GM19351 (cell line): ENCODE results near the gene AGXT2.

ENCODE experiments used
- ATAC-seq: cut with Tn5 transposase; IDR thresholded peaks from one replicate; pipeline ENCODE4 v1.9.1; 2021; ENCODE audit warnings: mild to moderate bottlenecking, moderate library complexity; ENCODE audit not compliant: unreplicated experiment

AGXT2 gene

GRCh38 chr5:35047785-35048404 lies at the start of gene AGXT2:
Gene AGXT2 (minus strand): TSS chr5:35047949. CDS start chr5:35047892, 57 bp downstream.
- no peak for ATAC-seq

GRCh38 chr5:35096932-35097331 lies 49.2 kb upstream of the AGXT2 start:
- ATAC-seq: no peak

- ATAC-seq: no peak
These were observed 48.5 kb upstream of the AGXT2 start for GRCh38 chr5:35096216-35096615.

GRCh38 chr5:35095366-35095765 lies 47.6 kb upstream of the AGXT2 start:
- no peak for ATAC-seq

- no peak for ATAC-seq
These were observed 47.2 kb upstream of the AGXT2 start for GRCh38 chr5:35094948-35095347.

GRCh38 chr5:35092703-35093102 lies 45.0 kb upstream of the AGXT2 start:
- ATAC-seq: no peak

GRCh38 chr5:35091704-35092103 lies 44.0 kb upstream of the AGXT2 start:
- no peak for ATAC-seq

- ATAC-seq: peak; percentile 71
These were observed 41.9 kb upstream of the AGXT2 start for GRCh38 chr5:35089334-35090314.

GRCh38 chr5:35087991-35088390 lies 40.2 kb upstream of the AGXT2 start:
- no peak for ATAC-seq

GRCh38 chr5:35083150-35083549 lies 35.4 kb upstream of the AGXT2 start:
- no peak for ATAC-seq

GRCh38 chr5:35082530-35082929 lies 34.8 kb upstream of the AGXT2 start:
- ATAC-seq: no peak

GRCh38 chr5:35081134-35081533 lies 33.4 kb upstream of the AGXT2 start:
- no peak for ATAC-seq

GRCh38 chr5:35073160-35073559 lies 25.4 kb upstream of the AGXT2 start:
- no peak for ATAC-seq

- no peak for ATAC-seq
These were observed 21.4 kb upstream of the AGXT2 start for GRCh38 chr5:35069188-35069587.

GRCh38 chr5:35067985-35068384 lies 20.2 kb upstream of the AGXT2 start:
- ATAC-seq: no peak

GRCh38 chr5:35066260-35066795 lies 18.6 kb upstream of the AGXT2 start:
- peak; percentile 77 for ATAC-seq

- ATAC-seq: no peak
These were observed 15.7 kb upstream of the AGXT2 start for GRCh38 chr5:35063414-35063813.

GRCh38 chr5:35061211-35061770 lies 13.5 kb upstream of the AGXT2 start:
- no peak for ATAC-seq

- ATAC-seq: no peak
These were observed 12.5 kb upstream of the AGXT2 start for GRCh38 chr5:35060236-35060635.

- ATAC-seq: no peak
These were observed 11.5 kb upstream of the AGXT2 start for GRCh38 chr5:35059251-35059650.

GRCh38 chr5:35058374-35058788 lies 10.6 kb upstream of the AGXT2 start:
- ATAC-seq: peak; percentile 80
